Neuronal stem cell (in vitro differentiated cells): Measurements from ENCODE around the gene GCAT.
A peak's percentile ranks its signal among the peaks of the same experiment; 100 is the strongest.

Source experiments
- DNase-seq: peaks from one replicate; pipeline ENCODE4 v3.0.0-alpha.2; 2013; ENCODE audit warnings: low spot score
- H2AFZ ChIP-seq: one replicate; pipeline ENCODE4 v1.6.1; 2013; ENCODE audit warnings: mild to moderate bottlenecking, low read length, inconsistent platforms
- H2AK5ac ChIP-seq: 2 replicates; pipeline ENCODE4 v1.6.1; 2013; ENCODE audit warnings: low read depth, mild to moderate bottlenecking, inconsistent platforms, low read length, moderate library complexity, mixed read lengths
- H2BK120ac ChIP-seq: 2 replicates; pipeline ENCODE4 v1.6.1; 2013; ENCODE audit warnings: low read depth, mild to moderate bottlenecking, inconsistent platforms, low read length, moderate library complexity, mixed read lengths
- H2BK12ac ChIP-seq: one replicate; pipeline ENCODE4 v1.6.1; 2013; ENCODE audit warnings: low read length, inconsistent platforms
- H2BK15ac ChIP-seq: 2 replicates; pipeline ENCODE4 v1.6.1; 2013; ENCODE audit warnings: mild to moderate bottlenecking, low read length, inconsistent platforms, mixed read lengths
- H2BK5ac ChIP-seq: one replicate; pipeline ENCODE4 v1.6.1; 2013; ENCODE audit warnings: inconsistent platforms, mild to moderate bottlenecking, low read length, moderate library complexity
- H3K14ac ChIP-seq: one replicate; pipeline ENCODE4 v1.6.1; 2013; ENCODE audit warnings: low read length, inconsistent platforms
- H3K18ac ChIP-seq: 2 replicates; pipeline ENCODE4 v1.6.1; 2013; ENCODE audit warnings: low read length, inconsistent platforms
- H3K23ac ChIP-seq: 2 replicates; pipeline ENCODE4 v1.6.1; 2013; ENCODE audit warnings: low read depth, mild to moderate bottlenecking, mixed read lengths, low read length, inconsistent platforms; ENCODE audit not compliant: poor library complexity
- H3K27ac ChIP-seq: replicated peaks from 3 replicates; pipeline ENCODE4 v1.5.1; 2013; ENCODE audit warnings: low read length, inconsistent platforms
- H3K27me3 ChIP-seq, 3 experiments: 2 replicates each; pipeline ENCODE4 v1.6.1; 2013; ENCODE audit warnings: low read length in 3 of 3, mild to moderate bottlenecking in 2 of 3, inconsistent platforms in 1 of 3, low read depth in 1 of 3, mixed read lengths in 1 of 3, moderate library complexity in 1 of 3; ENCODE audit not compliant: control insufficient read depth in 3 of 3, insufficient read depth in 3 of 3
- H3K36me3 ChIP-seq, 2 donors: replicated peaks in 1 of 2; 2 replicates each; pipeline ENCODE4 v1.6.1; 2013; ENCODE audit warnings: low read length in 2 of 2; ENCODE audit not compliant: control insufficient read depth in 2 of 2, insufficient read depth in 2 of 2
- H3K4ac ChIP-seq: 2 replicates; pipeline ENCODE4 v1.6.1; 2013; ENCODE audit warnings: inconsistent platforms, mild to moderate bottlenecking, low read length, moderate library complexity
- H3K4me1 ChIP-seq, 2 donors: 1 replicate in 1 of 2; 2 replicates in 1 of 2; pipeline ENCODE4 v1.6.1; 2013; ENCODE audit warnings: low read length in 2 of 2, low read depth in 1 of 2; ENCODE audit not compliant: control insufficient read depth in 2 of 2, insufficient read depth in 1 of 2
- H3K4me2 ChIP-seq: one replicate; pipeline ENCODE4 v1.6.1; 2013; ENCODE audit warnings: mild to moderate bottlenecking, low read length, inconsistent platforms; ENCODE audit not compliant: insufficient read depth, poor library complexity, severe bottlenecking
- H3K4me3 ChIP-seq, 2 donors: 2 replicates each; pipeline ENCODE4 v1.5.1; 2013; ENCODE audit warnings: low read length in 2 of 2, mild to moderate bottlenecking in 2 of 2, inconsistent platforms in 1 of 2, moderate library complexity in 1 of 2
- H3K79me1 ChIP-seq: one replicate; pipeline ENCODE4 v1.6.1; 2013; ENCODE audit warnings: low read depth, mild to moderate bottlenecking, inconsistent platforms, low read length, moderate library complexity
- H3K9ac ChIP-seq: one replicate; pipeline ENCODE4 v1.6.1; 2013; ENCODE audit warnings: mild to moderate bottlenecking, low read depth, low read length, inconsistent platforms; ENCODE audit not compliant: poor library complexity
- H3K9me3 ChIP-seq, 2 donors: replicated peaks in 1 of 2; 2 replicates each; pipeline versions ENCODE3 to v1.6.1; 2013; ENCODE audit warnings: low read length in 2 of 2, mild to moderate bottlenecking in 2 of 2, inconsistent platforms in 1 of 2, low read depth in 1 of 2, mixed read lengths in 1 of 2, moderate library complexity in 1 of 2; ENCODE audit not compliant: control insufficient read depth in 2 of 2, insufficient read depth in 1 of 2
- H4K8ac ChIP-seq: one replicate; pipeline ENCODE4 v1.6.1; 2013; ENCODE audit warnings: low read depth, mild to moderate bottlenecking, inconsistent platforms, low read length, moderate library complexity
- H4K91ac ChIP-seq: one replicate; pipeline ENCODE4 v1.6.1; 2013; ENCODE audit warnings: low read length, low read depth, mild to moderate bottlenecking, inconsistent platforms; ENCODE audit not compliant: poor library complexity
- WGBS, 2 donors: extraction: QIAGEN DNeasy Blood & Tissue Kit; methylation state at CpG; one replicate each; pipeline ENCODE4 v1.1.7; 2013; ENCODE audit warnings: missing lambda C conversion rate in 2 of 2, mixed read lengths in 1 of 2; ENCODE audit not compliant: insufficient read length in 2 of 2, insufficient replicate concordance in 1 of 2; ENCODE audit errors: extremely low coverage in 2 of 2; 5-methylcytosine and 5-hydroxymethylcytosine counted together

The GCAT gene

DNA sequence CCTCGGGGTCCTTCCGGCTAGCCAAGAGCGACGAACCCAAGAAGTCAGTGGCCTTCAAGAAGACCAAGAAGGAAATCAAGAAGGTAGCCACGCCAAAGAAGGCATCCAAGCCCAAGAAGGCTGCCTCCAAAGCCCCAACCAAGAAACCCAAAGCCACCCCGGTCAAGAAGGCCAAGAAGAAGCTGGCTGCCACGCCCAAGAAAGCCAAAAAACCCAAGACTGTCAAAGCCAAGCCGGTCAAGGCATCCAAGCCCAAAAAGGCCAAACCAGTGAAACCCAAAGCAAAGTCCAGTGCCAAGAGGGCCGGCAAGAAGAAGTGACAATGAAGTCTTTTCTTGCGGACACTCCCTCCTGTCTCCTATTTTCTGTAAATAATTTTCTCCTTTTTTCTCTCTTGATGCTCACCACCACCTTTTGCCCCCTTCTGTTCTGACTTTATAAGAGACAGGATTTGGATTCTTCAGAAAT, 1.9 kb upstream of the GCAT start:
- Histone ChIP-seq H3K4me2 (peak overlapping the region; percentile 100), H2BK5ac (peak overlapping the region; percentile 93), H2AK5ac (peak overlapping the region; percentile 95), H3K4me1 (peaks cover 21 to 25% of the 10 kb centered on the region in 2 donors), H3K27ac (no peak overlapping the region), H4K91ac (no peak overlapping the region), H2BK15ac (peak overlapping the region; percentile 93), H3K18ac (peak overlapping the region; percentile 44), H3K36me3 (peaks cover 3 to 13% of the 10 kb centered on the region in 2 donors), H2BK12ac (peak overlapping the region; percentile 92), H2AFZ (no peak overlapping the region), H3K14ac (no peak overlapping the region), H3K79me1 (peaks cover 4% of the 10 kb centered on the region), H2BK120ac (no peak overlapping the region), H3K4ac (no peak overlapping the region), H4K8ac (no peak overlapping the region), H3K9me3 (no peaks in the 10 kb centered on the region), H3K27me3 (peaks cover 2 to 28% (median 18%) of the 10 kb centered on the region in 3 experiments), H3K9ac (peak overlapping the region; percentile 80), H3K4me3 (peak overlapping the region; percentile 80 to 82), H3K23ac (peak overlapping the region; percentile 99)
- no CpG with 5 or more reads among the region's 10 CpGs for WGBS, 2 donors
- DNase-seq, result no peak

DNA sequence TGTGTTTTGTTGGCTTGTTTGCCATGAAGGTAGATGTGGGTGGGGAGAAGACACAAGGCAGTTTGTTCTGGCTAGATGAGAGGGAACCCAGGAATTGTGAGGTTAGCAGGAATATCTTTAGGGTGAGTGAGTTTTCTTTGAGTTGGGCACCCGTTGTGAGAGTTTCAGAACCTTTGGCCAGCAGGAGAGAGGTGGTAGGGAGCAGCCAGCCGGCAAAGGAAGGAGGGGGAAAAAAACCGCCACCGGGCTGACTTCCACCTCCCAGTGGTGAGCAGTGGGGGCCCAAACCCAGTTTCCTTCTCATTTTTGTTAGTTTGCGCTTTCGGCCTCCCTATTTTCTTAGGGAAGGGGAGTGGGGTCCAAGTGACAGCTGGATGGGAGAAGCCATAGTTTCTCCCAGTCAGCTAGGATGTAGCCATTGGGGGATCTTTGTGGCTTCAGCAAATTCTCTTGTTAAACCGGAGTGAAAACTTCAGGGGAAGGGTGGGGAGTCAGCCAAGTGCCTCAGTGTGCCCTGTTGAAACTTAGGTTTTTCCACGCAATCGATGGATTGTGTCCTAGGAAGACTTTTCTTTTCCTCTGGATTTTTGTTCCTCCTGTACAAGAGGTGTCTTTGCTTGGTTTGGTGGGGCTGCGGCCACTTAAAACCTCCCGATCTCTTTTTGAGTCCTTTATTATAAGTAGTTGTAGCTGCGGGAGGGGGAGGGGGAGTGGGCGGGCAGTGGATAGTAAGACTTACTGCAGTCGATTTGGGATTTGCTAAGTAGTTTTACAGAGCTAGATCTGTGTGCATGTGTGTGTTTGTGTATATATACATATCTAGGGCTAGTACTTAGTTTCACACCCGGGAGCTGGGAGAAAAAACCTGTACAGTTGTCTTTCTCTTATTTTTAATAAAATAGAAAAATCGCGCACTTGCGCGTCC, 1.1 kb upstream of the GCAT start:
- no peak overlapping the region for H2AFZ ChIP-seq
- peaks cover 3 to 13% of the 10 kb centered on the region in 2 donors for H3K36me3 ChIP-seq
- H3K79me1 ChIP-seq, result peaks cover 4% of the 10 kb centered on the region
- no peak overlapping the region for H2AK5ac ChIP-seq
- no peak overlapping the region for H3K23ac ChIP-seq
- no peak overlapping the region for H2BK5ac ChIP-seq
- peak overlapping the region; percentile 63 for H3K18ac ChIP-seq
- no peak overlapping the region for H3K14ac ChIP-seq
- H3K27ac ChIP-seq, result no peak overlapping the region
- no peak overlapping the region for H2BK15ac ChIP-seq
- DNase-seq, result no peak
- no peak overlapping the region for H2BK12ac ChIP-seq
- no peak overlapping the region for H2BK120ac ChIP-seq
- peak overlapping the region; percentile 80 to 83 for H3K4me3 ChIP-seq
- H4K8ac ChIP-seq, result no peak overlapping the region
- no peak overlapping the region for H4K91ac ChIP-seq
- peak overlapping the region; percentile 39 for H3K9ac ChIP-seq
- H3K4me2 ChIP-seq, result peak overlapping the region; percentile 72
- no CpG with 5 or more reads among the region's 19 CpGs for WGBS, 2 donors
- no peak overlapping the region for H3K4ac ChIP-seq
- peaks cover 2 to 28% (median 18%) of the 10 kb centered on the region in 3 experiments for H3K27me3 ChIP-seq
- H3K4me1 ChIP-seq, result peaks cover 21 to 25% of the 10 kb centered on the region in 2 donors
- no peaks in the 10 kb centered on the region for H3K9me3 ChIP-seq

DNA sequence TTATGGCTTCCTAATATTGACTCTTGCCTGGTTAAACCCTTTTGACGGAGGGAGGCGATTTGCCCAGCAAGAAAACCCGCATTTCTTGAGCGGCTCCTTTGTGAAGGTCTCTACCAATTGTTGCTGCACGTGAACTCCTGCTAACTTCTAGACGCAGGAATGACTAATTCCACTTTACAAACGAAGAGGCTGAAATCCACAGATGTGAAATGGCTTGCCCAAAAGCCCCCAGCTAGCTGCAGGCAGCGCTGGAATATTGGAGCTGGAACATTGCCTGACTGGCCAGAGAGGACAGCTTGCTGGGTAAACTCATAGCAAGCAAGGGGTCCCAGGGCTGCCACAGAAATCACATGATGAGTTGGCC, 542 bp downstream of the GCAT start:
- peak overlapping the region; percentile 80 to 92 for H3K4me3 ChIP-seq
- peaks cover 2 to 28% (median 15%) of the 10 kb centered on the region in 3 experiments for H3K27me3 ChIP-seq
- peaks cover 15 to 19% of the 10 kb centered on the region in 2 donors for H3K4me1 ChIP-seq
- peaks cover 4% of the 10 kb centered on the region for H3K79me1 ChIP-seq
- no peak overlapping the region for H3K14ac ChIP-seq
- H3K9ac ChIP-seq, result peak overlapping the region; percentile 93
- H2BK12ac ChIP-seq, result no peak overlapping the region
- H3K9me3 ChIP-seq, result no peaks in the 10 kb centered on the region
- no peak overlapping the region for H2BK15ac ChIP-seq
- H2AK5ac ChIP-seq, result no peak overlapping the region
- H2BK5ac ChIP-seq, result no peak overlapping the region
- no peak overlapping the region for H3K27ac ChIP-seq
- WGBS, 2 donors, result no CpG with 5 or more reads among the region's 8 CpGs
- H3K23ac ChIP-seq, result no peak overlapping the region
- H3K18ac ChIP-seq, result no peak overlapping the region
- no peak for DNase-seq
- peak overlapping the region; percentile 84 for H2AFZ ChIP-seq
- H3K4ac ChIP-seq, result no peak overlapping the region
- no peak overlapping the region for H4K8ac ChIP-seq
- peaks cover 3 to 17% of the 10 kb centered on the region in 2 donors for H3K36me3 ChIP-seq
- H3K4me2 ChIP-seq, result peak overlapping the region; percentile 72
- no peak overlapping the region for H4K91ac ChIP-seq
- no peak overlapping the region for H2BK120ac ChIP-seq

DNA sequence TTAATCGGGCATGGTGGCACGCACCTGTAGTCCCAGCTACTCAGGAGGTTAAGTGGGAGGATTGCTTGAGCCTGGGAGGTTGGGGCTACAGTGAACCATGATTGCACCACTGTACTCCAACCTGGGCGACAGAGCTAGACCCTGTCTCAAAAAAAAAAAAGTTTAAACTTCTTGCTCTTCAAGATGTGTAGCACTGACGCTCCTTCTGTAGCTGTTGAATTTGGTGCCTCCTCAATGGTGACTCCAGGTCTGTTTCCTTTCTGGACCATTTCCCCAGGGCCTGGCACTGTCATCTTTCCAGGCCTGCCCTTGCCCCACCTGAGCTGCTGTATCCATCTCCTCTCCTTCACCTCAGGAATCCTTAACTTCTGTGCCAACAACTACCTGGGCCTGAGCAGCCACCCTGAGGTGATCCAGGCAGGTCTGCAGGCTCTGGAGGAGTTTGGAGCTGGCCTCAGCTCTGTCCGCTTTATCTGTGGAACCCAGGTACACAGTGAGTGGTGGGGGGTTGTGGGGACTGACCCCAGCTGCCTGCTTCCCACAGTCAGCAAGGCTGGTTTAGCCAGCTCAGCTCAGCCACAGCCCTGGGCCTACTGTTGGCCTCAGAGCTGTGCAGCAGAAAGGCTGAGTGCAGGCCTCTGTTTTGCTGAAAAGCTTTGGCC, 2.1 kb downstream of the GCAT start:
- H2BK5ac ChIP-seq, result no peak overlapping the region
- no peak for DNase-seq
- peaks cover 4% of the 10 kb centered on the region for H3K79me1 ChIP-seq
- H2AFZ ChIP-seq, result no peak overlapping the region
- H3K14ac ChIP-seq, result no peak overlapping the region
- H3K4me1 ChIP-seq, result peaks cover 8 to 12% of the 10 kb centered on the region in 2 donors
- no peak overlapping the region for H3K4me2 ChIP-seq
- no peaks in the 10 kb centered on the region for H3K9me3 ChIP-seq
- H2BK12ac ChIP-seq, result no peak overlapping the region
- no peak overlapping the region for H2BK120ac ChIP-seq
- no peak overlapping the region for H3K27ac ChIP-seq
- no peak overlapping the region for H4K8ac ChIP-seq
- peaks cover 2 to 19% (median 15%) of the 10 kb centered on the region in 3 experiments for H3K27me3 ChIP-seq
- no CpG with 5 or more reads among the region's 5 CpGs for WGBS, 2 donors
- no peak overlapping the region for H2AK5ac ChIP-seq
- H3K9ac ChIP-seq, result no peak overlapping the region
- no peak overlapping the region for H3K4ac ChIP-seq
- H3K18ac ChIP-seq, result no peak overlapping the region
- H4K91ac ChIP-seq, result no peak overlapping the region
- peaks cover 9 to 27% of the 10 kb centered on the region in 2 donors for H3K36me3 ChIP-seq
- no peak overlapping the region for H3K23ac ChIP-seq
- no peak overlapping the region for H3K4me3 ChIP-seq
- no peak overlapping the region for H2BK15ac ChIP-seq
